ENCODE data around the gene CBLB. TPM values are rescaled to one million over a fixed set of nuclear protein-coding genes. Genes with fewer than 3 reads are reported as not detected.

The CBLB gene
- total and polyA plus RNA-seq, 2 of the 4 experiments (the other 2 are of a cell fraction) = 10.1 to 20.1 TPM

GRCh38 chr3:105877336-105877910 is 8.6 kb upstream of the CBLB start:
- Histone ChIP-seq H3K4me1 (ENCODE audit: control insufficient read depth, insufficient read depth, low read length) (peaks cover 4% of the 10 kb centered on the region), H4K20me1 (ENCODE audit: insufficient read depth, low read length) (no peaks in the 10 kb centered on the region), H4K5ac (ENCODE audit: low read depth, low read length) (no peak overlapping the region), H3K9ac (ENCODE audit: low read depth, low read length) (no peak overlapping the region), H3K27me3 (ENCODE audit: control insufficient read depth, insufficient read depth, low read length) (no peaks in the 10 kb centered on the region), H3K23ac (ENCODE audit: low read depth, low read length) (no peak overlapping the region), H2BK5ac (ENCODE audit: low read depth, low read length, poor library complexity, severe bottlenecking) (no peak overlapping the region), H3K14ac (replicated peaks; ENCODE audit: low read depth, low read length) (no peak overlapping the region), H2AFZ (replicated peaks; ENCODE audit: low read length, poor library complexity) (no peak overlapping the region), H3K9me3 (ENCODE audit: control insufficient read depth, insufficient read depth, low read length) (no peaks in the 10 kb centered on the region), H2BK15ac (ENCODE audit: low read depth, low read length) (no peak overlapping the region), H3K4me2 (ENCODE audit: low read depth, low read length) (no peak overlapping the region), H2BK20ac (ENCODE audit: low read depth, low read length) (no peak overlapping the region), H2AK9ac (replicated peaks; ENCODE audit: low read depth, low read length, poor library complexity) (no peak overlapping the region), H3K9me1 (ENCODE audit: insufficient read depth, low read length) (no peaks in the 10 kb centered on the region), H3K18ac (ENCODE audit: low read depth, low read length) (no peak overlapping the region), H2AK5ac (ENCODE audit: low read depth, low read length) (no peak overlapping the region), H3K56ac (ENCODE audit: extremely low read depth, insufficient read depth, low read length) (no peak overlapping the region), H4K91ac (ENCODE audit: insufficient read depth, low read depth, low read length) (no peak overlapping the region), H3K4me3 (ENCODE audit: insufficient read depth, low read depth, low read length) (no peak overlapping the region), H3K79me1 (ENCODE audit: low read depth in 1 of 2, low read length in 2 of 2) (no peaks in the 10 kb centered on the region), H4K8ac (ENCODE audit: low read depth in 2 of 2, low read length in 2 of 2) (no peak overlapping the region), H2BK120ac (ENCODE audit: low read depth, low read length) (no peak overlapping the region), H3K4ac (ENCODE audit: low read depth, low read length) (no peak overlapping the region), H3K27ac (ENCODE audit: insufficient read depth, low read length) (no peak overlapping the region), H3K36me3 (ENCODE audit: control insufficient read depth, insufficient read depth, low read length) (no peaks in the 10 kb centered on the region)
- ATAC-seq (ENCODE audit: low read depth) (no peak), DNase-seq (no peak)
- BruUV-seq (replicated peaks) = no TSS peak
- intact Hi-C loops (cut with micrococcal nuclease) = loop anchor here (10.0 kb wide), 1 partner anchor 57 kb away; no protein-coding TSS in a partner anchor
- POLR2A ChIA-PET (ENCODE audit: unreplicated experiment) = no interaction called here
- TF ChIP-seq MAFK (IDR thresholded peaks at IDR 0.05; ENCODE audit: low read depth, low read length) (no peak), MXI1 (IDR thresholded peaks at IDR 0.05; ENCODE audit: borderline replicate concordance, low read depth, low read length) (no peak), RCOR1 (IDR thresholded peaks at IDR 0.05; ENCODE audit: insufficient replicate concordance, low read length) (no peak), RFX5 (IDR thresholded peaks at IDR 0.05; ENCODE audit: low read depth, low read length) (no peak), ELK1 (IDR thresholded peaks at IDR 0.05; ENCODE audit: borderline replicate concordance, low read depth, low read length) (no peak), CTCF (conservative IDR thresholded peaks at IDR 0.05; ENCODE audit: low read depth, low read length) (no peak), RAD21 (IDR thresholded peaks at IDR 0.05; ENCODE audit: low read length) (no peak), NFE2L2 (IDR thresholded peaks at IDR 0.05; ENCODE audit: low read depth, low read length) (no peak), USF2 (IDR thresholded peaks at IDR 0.05; ENCODE audit: low read depth, low read length) (no peak), MAZ (IDR thresholded peaks at IDR 0.05; ENCODE audit: borderline replicate concordance, low read depth, low read length) (no peak), BHLHE40 (IDR thresholded peaks at IDR 0.05; ENCODE audit: low read depth, low read length) (no peak)
- no CpG with 5 or more reads among the region's 1 CpG for WGBS, 2 experiments (ENCODE audit: extremely low coverage in 2 of 2, insufficient read length in 1 of 2)
- in situ Hi-C loops (cut with MboI; ENCODE audit: low sequenced_read_pairs) = no loop called here
- CTCF ChIA-PET = no interaction called here
- dilution Hi-C loops (cut with HindIII; ENCODE audit: low sequenced_read_pairs, unreplicated experiment) = no loop called here
